ENCODE measurements around the gene VAMP2.

VAMP2 gene

GRCh38 chr17:8156246-8156992, 6.3 kb downstream of the VAMP2 start (continued):
- peak; percentile 94 for TF ChIP-seq PATZ1 (tag by site-specific recombination; IDR thresholded peaks at IDR 0.05)
- TF ChIP-seq ZNF473 (tag by site-specific recombination; IDR thresholded peaks at IDR 0.05): no peak
- TF ChIP-seq ZNF645 (tag by site-specific recombination; IDR thresholded peaks at IDR 0.05): no peak
- TF ChIP-seq ZBTB49 (tag by site-specific recombination; IDR thresholded peaks at IDR 0.05; ENCODE audit: low read depth): no peak
- TF ChIP-seq ZNF560 (tag by site-specific recombination; IDR thresholded peaks at IDR 0.05; ENCODE audit: borderline replicate concordance): no peak
- 0 out of 2 replicates have a peak, but pooled peaks have one; percentile 48 for TF ChIP-seq PBX3 (CRISPR knock-in tag; IDR thresholded peaks at IDR 0.05)
- TF ChIP-seq WT1 (tag by site-specific recombination; IDR thresholded peaks at IDR 0.05): no peak
- TF ChIP-seq ZBTB6 (tag by site-specific recombination; IDR thresholded peaks at IDR 0.05): no peak
- no peak for TF ChIP-seq ZNF157 (tag by site-specific recombination; IDR thresholded peaks at IDR 0.05)
- no peak for TF ChIP-seq GLI4 (tag by site-specific recombination; IDR thresholded peaks at IDR 0.05)
- peak; percentile 98 for TF ChIP-seq EGR2 (tag by site-specific recombination; IDR thresholded peaks at IDR 0.05; ENCODE audit: low read depth)
- TF ChIP-seq MYNN (tag by site-specific recombination; IDR thresholded peaks at IDR 0.05; ENCODE audit: borderline replicate concordance): no peak
- no peak for TF ChIP-seq PRDM1 (tag by site-specific recombination; IDR thresholded peaks at IDR 0.05)
- peak; percentile 95 for TF ChIP-seq KLF16 (tag by site-specific recombination; IDR thresholded peaks at IDR 0.05)
- peak; percentile 99 for TF ChIP-seq KLF9 (tag by site-specific recombination; IDR thresholded peaks at IDR 0.05; ENCODE audit: low read depth)
- no peak for TF ChIP-seq ZNF280C (tag by site-specific recombination; IDR thresholded peaks at IDR 0.05)
- no peak for TF ChIP-seq ZXDB (tag by site-specific recombination; IDR thresholded peaks at IDR 0.05)
- no peak for TF ChIP-seq ZNF626 (tag by site-specific recombination; IDR thresholded peaks at IDR 0.05)
- no peak for TF ChIP-seq ZNF140 (tag by site-specific recombination; IDR thresholded peaks at IDR 0.05)
- TF ChIP-seq ZNF138 (tag by site-specific recombination; IDR thresholded peaks at IDR 0.05; ENCODE audit: borderline replicate concordance): no peak
- no peak for TF ChIP-seq KLF17 (tag by site-specific recombination; IDR thresholded peaks at IDR 0.05)
- no peak for TF ChIP-seq MZF1 (tag by site-specific recombination; IDR thresholded peaks at IDR 0.05; ENCODE audit: borderline replicate concordance)
- TF ChIP-seq IKZF3 (tag by site-specific recombination; IDR thresholded peaks at IDR 0.05): no peak
- no peak for TF ChIP-seq ZNF843 (tag by site-specific recombination; IDR thresholded peaks at IDR 0.05)
- no peak for TF ChIP-seq FEZF1 (tag by site-specific recombination; IDR thresholded peaks at IDR 0.05)
- TF ChIP-seq ZNF521 (tag by site-specific recombination; IDR thresholded peaks at IDR 0.05): no peak

All from HEK293 (cell line).